PC-3 (cell line): ENCODE results near the gene TMEM86B.

Experiments
- EZH2 ChIP-seq: fragments of 300-600 bp; sonication (generic); IDR thresholded peaks from one replicate; pipeline ENCODE4 v1.6.1; 2017; ENCODE audit warnings: antibody characterized with exemption, mild to moderate bottlenecking, low read length; ENCODE audit not compliant: unreplicated experiment
- EZH2phosphoT487 ChIP-seq: fragments of 300-600 bp; sonication (generic); IDR thresholded peaks from 2 replicates; pipeline ENCODE4 v1.6.1; 2018; ENCODE audit warnings: mild to moderate bottlenecking, antibody characterized with exemption, low read length, borderline replicate concordance
- TF ChIP-seq, protein P1 (sequence below): fragments of 300-600 bp; sonication (generic); conservative IDR thresholded peaks from 2 replicates; pipeline ENCODE4 v1.5.1; 2017; ENCODE audit warnings: antibody characterized with exemption, low read depth, mild to moderate bottlenecking, low read length

DNA sequence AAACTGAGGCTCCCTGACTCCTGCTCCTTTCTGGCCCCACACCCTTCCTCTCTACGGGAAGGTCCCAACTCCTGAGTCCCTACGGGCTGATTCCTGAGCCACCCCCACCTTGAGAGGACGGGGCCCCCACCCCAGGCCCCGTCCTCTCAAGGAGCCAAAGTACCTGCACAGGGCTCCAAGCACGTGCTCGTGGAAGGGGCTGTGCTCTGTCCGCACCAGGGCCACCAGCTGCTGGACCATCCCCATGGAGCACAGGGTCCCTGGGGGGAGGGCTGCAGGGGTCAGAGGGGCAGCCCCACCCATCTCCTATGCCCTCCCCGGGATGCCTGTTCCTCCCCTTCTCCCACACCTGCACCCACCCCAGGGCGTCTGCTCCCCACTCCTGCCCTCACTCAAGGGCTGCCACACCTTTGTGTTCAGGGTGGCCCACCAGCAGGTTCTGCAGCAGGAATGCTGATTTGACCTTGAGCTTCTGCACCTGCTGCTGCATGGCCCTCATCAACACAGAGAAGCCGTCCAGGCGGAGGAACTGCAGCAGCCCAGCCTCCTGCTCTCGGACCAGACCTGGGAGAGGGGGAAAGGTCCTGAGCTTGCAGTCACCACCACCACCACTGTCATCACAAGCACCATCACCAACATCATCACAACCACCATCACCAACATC, 37.3 kb upstream of the TMEM86B start:
- TF ChIP-seq, protein P1, sequence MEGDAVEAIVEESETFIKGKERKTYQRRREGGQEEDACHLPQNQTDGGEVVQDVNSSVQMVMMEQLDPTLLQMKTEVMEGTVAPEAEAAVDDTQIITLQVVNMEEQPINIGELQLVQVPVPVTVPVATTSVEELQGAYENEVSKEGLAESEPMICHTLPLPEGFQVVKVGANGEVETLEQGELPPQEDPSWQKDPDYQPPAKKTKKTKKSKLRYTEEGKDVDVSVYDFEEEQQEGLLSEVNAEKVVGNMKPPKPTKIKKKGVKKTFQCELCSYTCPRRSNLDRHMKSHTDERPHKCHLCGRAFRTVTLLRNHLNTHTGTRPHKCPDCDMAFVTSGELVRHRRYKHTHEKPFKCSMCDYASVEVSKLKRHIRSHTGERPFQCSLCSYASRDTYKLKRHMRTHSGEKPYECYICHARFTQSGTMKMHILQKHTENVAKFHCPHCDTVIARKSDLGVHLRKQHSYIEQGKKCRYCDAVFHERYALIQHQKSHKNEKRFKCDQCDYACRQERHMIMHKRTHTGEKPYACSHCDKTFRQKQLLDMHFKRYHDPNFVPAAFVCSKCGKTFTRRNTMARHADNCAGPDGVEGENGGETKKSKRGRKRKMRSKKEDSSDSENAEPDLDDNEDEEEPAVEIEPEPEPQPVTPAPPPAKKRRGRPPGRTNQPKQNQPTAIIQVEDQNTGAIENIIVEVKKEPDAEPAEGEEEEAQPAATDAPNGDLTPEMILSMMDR: no peak
- TF ChIP-seq EZH2 (no peak), EZH2phosphoT487 (no peak)
